ENCODE data around the gene LSR.
"Not testable (repeated sequence)": the region's sequence is repeated elsewhere in the genome, so short reads cannot be mapped to it uniquely, and the experiment has no call there.

Gene LSR

GRCh38 chr19:35220315-35220921, 28.4 kb upstream of the LSR start:
- H3K27ac ChIP-seq (replicated peaks), result no peak overlapping the region
- no peak for TF ChIP-seq REST (IDR thresholded peaks at IDR 0.05; ENCODE audit: insufficient replicate concordance, low read depth)
- TF ChIP-seq POLR2AphosphoS5 (IDR thresholded peaks at IDR 0.05; ENCODE audit: low read depth), result no peak
- TF ChIP-seq SPI1 (IDR thresholded peaks at IDR 0.05; ENCODE audit: borderline replicate concordance, low read depth), result no peak
- TF ChIP-seq CTCF (IDR thresholded peaks at IDR 0.05; ENCODE audit: insufficient read depth, low read length), result no peak
- TF ChIP-seq GABPA (IDR thresholded peaks at IDR 0.05; ENCODE audit: low read depth), result no peak
- H3K27me3 ChIP-seq (ENCODE audit: insufficient read depth, poor library complexity, severe bottlenecking), result no peaks in the 10 kb centered on the region
- DNase-seq (ENCODE audit: low read depth in 1 of 2, low spot score in 1 of 2), result no peak
- no peak overlapping the region for H3K4me3 ChIP-seq (replicated peaks; ENCODE audit: insufficient read depth, low read length)

- not testable (repeated sequence) for H3K27me3 ChIP-seq (ENCODE audit: insufficient read depth, poor library complexity, severe bottlenecking); H3K4me3 ChIP-seq (replicated peaks; ENCODE audit: insufficient read depth, low read length); DNase-seq (ENCODE audit: low read depth in 1 of 2, low spot score in 1 of 2)
Measured at GRCh38 chr19:35220973-35221590, 27.7 kb upstream of the LSR start.

GRCh38 chr19:35222373-35223015, 26.3 kb upstream of the LSR start:
- no peak overlapping the region for H3K27ac ChIP-seq (replicated peaks)
- H3K4me3 ChIP-seq (replicated peaks; ENCODE audit: insufficient read depth, low read length), result no peak overlapping the region
- no peak for DNase-seq (ENCODE audit: low read depth in 1 of 2, low spot score in 1 of 2)
- TF ChIP-seq CTCF (IDR thresholded peaks at IDR 0.05; ENCODE audit: insufficient read depth, low read length) (no peak), REST (IDR thresholded peaks at IDR 0.05; ENCODE audit: insufficient replicate concordance, low read depth) (no peak), SPI1 (IDR thresholded peaks at IDR 0.05; ENCODE audit: borderline replicate concordance, low read depth) (no peak)
- H3K27me3 ChIP-seq (ENCODE audit: insufficient read depth, poor library complexity, severe bottlenecking), result no peaks in the 10 kb centered on the region

More at GRCh38 chr19:35220973-35221590, 27.7 kb upstream of the LSR start:
- H3K27ac ChIP-seq (replicated peaks), result not testable (repeated sequence)

GRCh38 chr19:35223084-35223790, 25.6 kb upstream of the LSR start:
- DNase-seq (ENCODE audit: low read depth in 1 of 2, low spot score in 1 of 2), result peak in 1 of 2 experiments; percentile 33
- Histone ChIP-seq H3K27ac (replicated peaks) (no peak overlapping the region), H3K27me3 (ENCODE audit: insufficient read depth, poor library complexity, severe bottlenecking) (no peaks in the 10 kb centered on the region), H3K4me3 (replicated peaks; ENCODE audit: insufficient read depth, low read length) (no peak overlapping the region)
- TF ChIP-seq CTCF (IDR thresholded peaks at IDR 0.05; ENCODE audit: insufficient read depth, low read length), result no peak
- no peak for TF ChIP-seq REST (IDR thresholded peaks at IDR 0.05; ENCODE audit: insufficient replicate concordance, low read depth)
- TF ChIP-seq SPI1 (IDR thresholded peaks at IDR 0.05; ENCODE audit: borderline replicate concordance, low read depth), result peak; percentile 21; the same call in 1 of the 2 replicates
- TF ChIP-seq GABPA (IDR thresholded peaks at IDR 0.05; ENCODE audit: low read depth), result no peak
- TF ChIP-seq POLR2AphosphoS5 (IDR thresholded peaks at IDR 0.05; ENCODE audit: low read depth), result no peak

Data from HL-60 (cell line).